A673 (cell line): Measurements from ENCODE around the gene OGG1.

Source experiments
- EZH2 ChIP-seq: fragments of 200-600 bp; sonication (generic); IDR thresholded peaks from 2 replicates; pipeline ENCODE4 v1.6.1; 2017; ENCODE audit warnings: borderline replicate concordance, low read depth, mild to moderate bottlenecking, mixed read lengths, antibody characterized with exemption, low read length; ENCODE audit not compliant: poor library complexity, severe bottlenecking
- TF ChIP-seq, protein P1 (sequence below): fragments of 300-800, 200-600 bp; sonication (generic); conservative IDR thresholded peaks from 2 replicates; pipeline ENCODE4 v1.5.1; 2017; ENCODE audit warnings: low read depth, mild to moderate bottlenecking, antibody characterized with exemption, low read length, moderate library complexity, mixed read lengths

DNA sequence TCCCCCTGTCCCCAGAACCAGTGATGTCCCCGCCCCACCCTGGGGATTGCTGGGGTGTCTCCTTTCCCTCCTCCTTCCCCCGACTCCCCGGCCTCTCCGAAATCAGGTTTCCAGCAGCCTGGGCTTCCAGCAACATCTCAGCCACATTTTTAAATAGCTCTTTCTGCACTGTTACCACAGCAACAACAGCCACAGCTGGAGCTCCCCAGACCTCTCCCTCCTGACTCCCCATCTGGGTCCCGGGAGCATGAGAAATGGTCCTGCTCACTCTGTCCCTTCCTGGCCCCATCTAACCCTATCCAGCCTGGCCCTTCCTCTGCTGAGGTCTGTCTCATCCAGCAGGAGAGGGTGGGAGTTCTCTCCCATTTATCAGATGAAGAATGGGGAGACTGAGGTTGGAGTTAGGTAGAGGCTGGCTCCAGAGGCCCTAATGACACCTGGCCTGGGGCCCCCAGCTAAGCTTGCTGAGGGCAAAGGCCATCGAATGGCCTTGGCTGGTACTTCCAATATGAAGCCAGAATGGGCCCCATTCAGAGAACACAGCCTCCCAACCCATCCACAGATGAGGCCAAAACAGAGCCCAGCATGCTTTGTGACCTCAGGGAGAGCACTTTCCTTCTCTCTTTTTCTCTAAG lies 18.5 kb downstream of the OGG1 start:
- TF ChIP-seq, protein P1, sequence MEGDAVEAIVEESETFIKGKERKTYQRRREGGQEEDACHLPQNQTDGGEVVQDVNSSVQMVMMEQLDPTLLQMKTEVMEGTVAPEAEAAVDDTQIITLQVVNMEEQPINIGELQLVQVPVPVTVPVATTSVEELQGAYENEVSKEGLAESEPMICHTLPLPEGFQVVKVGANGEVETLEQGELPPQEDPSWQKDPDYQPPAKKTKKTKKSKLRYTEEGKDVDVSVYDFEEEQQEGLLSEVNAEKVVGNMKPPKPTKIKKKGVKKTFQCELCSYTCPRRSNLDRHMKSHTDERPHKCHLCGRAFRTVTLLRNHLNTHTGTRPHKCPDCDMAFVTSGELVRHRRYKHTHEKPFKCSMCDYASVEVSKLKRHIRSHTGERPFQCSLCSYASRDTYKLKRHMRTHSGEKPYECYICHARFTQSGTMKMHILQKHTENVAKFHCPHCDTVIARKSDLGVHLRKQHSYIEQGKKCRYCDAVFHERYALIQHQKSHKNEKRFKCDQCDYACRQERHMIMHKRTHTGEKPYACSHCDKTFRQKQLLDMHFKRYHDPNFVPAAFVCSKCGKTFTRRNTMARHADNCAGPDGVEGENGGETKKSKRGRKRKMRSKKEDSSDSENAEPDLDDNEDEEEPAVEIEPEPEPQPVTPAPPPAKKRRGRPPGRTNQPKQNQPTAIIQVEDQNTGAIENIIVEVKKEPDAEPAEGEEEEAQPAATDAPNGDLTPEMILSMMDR: no peak
- TF ChIP-seq EZH2: no peak
